Spleen (tissue), 11 donors: Measurements from ENCODE around the gene HEXB. TPM values are rescaled to one million over a fixed set of nuclear protein-coding genes. Genes with fewer than 3 reads are reported as not detected.

ENCODE experiments used
- DNase-seq: peaks from one replicate; pipeline ENCODE4 v3.0.0-alpha.2; 2020
- H3K27ac ChIP-seq, 8 donors: fragments of 200-600 bp; sonication (generic) in 7 of 8; 1 replicate in 4 of 8; 2 replicates in 4 of 8; pipeline versions ENCODE4 v1.5.0 to v1.8.0; 2016 to 2021; ENCODE audit warnings: inconsistent platforms in 4 of 8, mild to moderate bottlenecking in 4 of 8, moderate library complexity in 1 of 8
- H3K27me3 ChIP-seq, 7 donors: fragments of 200-600 bp; sonication (generic) in 6 of 7; replicated peaks in 1 of 7; 1 replicate in 4 of 7; 2 replicates in 3 of 7; pipeline versions ENCODE4 v1.5.0 to v1.8.0; 2016 to 2021; ENCODE audit warnings: inconsistent platforms in 3 of 7, mild to moderate bottlenecking in 1 of 7
- H3K36me3 ChIP-seq, 6 donors: fragments of 200-600 bp; sonication (generic) in 5 of 6; 1 replicate in 4 of 6; 2 replicates in 2 of 6; pipeline versions ENCODE4 v1.5.0 to v1.8.0; 2016 to 2021; ENCODE audit warnings: inconsistent platforms in 2 of 6
- H3K4me1 ChIP-seq, 6 donors: fragments of 200-600 bp; sonication (generic) in 5 of 6; 1 replicate in 3 of 6; 2 replicates in 3 of 6; pipeline versions ENCODE4 v1.5.0 to v1.8.0; 2016 to 2021; ENCODE audit warnings: inconsistent platforms in 3 of 6
- H3K4me3 ChIP-seq, 8 donors: fragments of 200-600 bp; sonication (generic) in 7 of 8; 1 replicate in 4 of 8; 2 replicates in 4 of 8; pipeline versions ENCODE4 v1.5.0 to v1.8.0; 2016 to 2021; ENCODE audit warnings: inconsistent platforms in 4 of 8, mild to moderate bottlenecking in 4 of 8, moderate library complexity in 2 of 8
- H3K9me3 ChIP-seq, 8 donors: fragments of 200-600 bp; sonication (generic) in 7 of 8; 1 replicate in 4 of 8; 2 replicates in 4 of 8; pipeline versions ENCODE4 v1.5.0 to v1.8.0; 2016 to 2021; ENCODE audit warnings: inconsistent platforms in 4 of 8
- POLR2A ChIP-seq, 3 donors: fragments of 450-650 bp; IDR thresholded peaks; one replicate each; pipeline ENCODE4 v1.5.1; 2017; ENCODE audit warnings: antibody characterized with exemption in 3 of 3, mild to moderate bottlenecking in 1 of 3
- POLR2AphosphoS5 ChIP-seq, 3 donors: sonication (generic); formaldehyde crosslinking; IDR thresholded peaks; one replicate each; pipeline ENCODE4 v1.5.1; 2017; ENCODE audit warnings: antibody characterized with exemption in 3 of 3
- WGBS, 5 donors: extraction: QIAGEN DNeasy Blood & Tissue Kit in 3 of 5; methylation state at CpG; one replicate each; pipeline versions ENCODE4 v1.1.5 to v1.1.7; 2013 to 2018; 5-methylcytosine and 5-hydroxymethylcytosine counted together
- intact Hi-C: fragments of 100-400 bp; cut with DNase I; formaldehyde crosslinking; loops from one replicate; pipeline ENCODE4 v1.15.0; 2023; ENCODE audit warnings: low total_unique reads
- polyA plus RNA-seq, 3 donors: library from polyadenylated mRNA; stranded (reverse); fragments of 200-250 nt; gene quantifications; one replicate each; pipeline ENCODE4 v1.2.1, GENCODE V29; 2013
- total RNA-seq, 7 donors: library from RNA; depleted of rRNA in 3 of 7; stranded (reverse); fragments of >200 nt in 3 of 7; fragmentation: NEBNext Ultra II Directional in 4 of 7; extraction: Animal tissue kit (Norgen Biotek cat#: 25700) in 4 of 7; gene quantifications; one replicate each; pipeline versions ENCODE4 v1.1.0 to v1.2.1, GENCODE V29; 2016 to 2021
- TF ChIP-seq, protein P1 (sequence below), 11 experiments: fragments of 200-600 bp in 7 of 11; fragments of 450-650 bp in 4 of 11; sonication (generic) in 4 of 11; IDR thresholded peaks in 8 of 11; conservative IDR thresholded peaks in 3 of 11; 1 replicate in 7 of 11; 2 replicates in 4 of 11; pipeline versions ENCODE4 v1.4.0 to v1.8.0; 2016 to 2021; ENCODE audit warnings: antibody characterized with exemption in 11 of 11, inconsistent platforms in 4 of 11, mild to moderate bottlenecking in 1 of 11
- donor health status: healthy with polysubstance abuse.
- donor health status: DM: no; HTN: no; CAD: no; lungs with moderate emphysema.
- donor health status: DM: no; HTN: no; CAD: no.
- donor health status: Bipolar disorder and iron deficiency.
- donor health status: healthy.
- donor health status: DM: no; HTN: no; CAD: no.
- donor health status: DM: yes; HTN: yes; CAD: no.

Gene HEXB
- total and polyA plus RNA-seq, 10 donors, result 61.9 to 119 (median 83.7) TPM

DNA sequence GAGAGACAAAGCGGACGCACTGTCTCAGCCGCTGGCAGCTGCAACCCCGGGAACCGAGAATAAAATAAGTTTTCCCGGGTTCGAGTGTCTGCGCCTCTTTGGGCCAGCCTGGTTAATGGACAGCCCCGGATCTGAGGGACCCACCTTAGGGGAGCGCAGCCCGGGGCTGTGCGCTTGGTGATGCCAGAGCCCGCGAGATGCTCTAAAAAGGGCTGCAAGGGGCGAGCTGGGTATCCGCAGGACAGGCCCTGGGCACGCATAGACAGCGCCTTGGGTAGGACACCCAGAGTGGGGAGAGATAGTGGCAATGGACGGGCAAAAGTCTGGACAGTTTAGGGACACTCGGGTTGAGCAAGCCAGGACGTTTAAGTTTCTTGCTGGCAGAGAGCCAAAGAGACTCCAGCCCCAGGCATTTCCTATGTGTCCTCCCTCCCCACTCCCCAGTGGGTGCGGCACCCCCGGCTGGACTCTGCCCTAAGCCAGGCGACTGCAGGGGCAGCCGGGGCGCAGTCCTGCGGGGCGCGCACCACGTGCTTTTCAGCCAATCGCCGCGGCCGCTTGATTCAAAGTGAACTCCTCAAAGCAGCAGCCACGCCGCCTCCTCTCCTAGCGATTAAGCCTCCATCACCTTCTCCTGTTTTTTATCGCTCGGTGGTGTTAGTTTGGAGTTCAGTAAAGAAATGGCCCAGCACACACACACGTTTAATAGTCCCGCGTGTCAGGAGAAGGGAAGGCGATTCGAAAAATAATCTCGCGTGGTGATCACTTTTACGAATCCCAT is 43.9 kb upstream of the HEXB start:
- H3K27ac ChIP-seq, result peak overlapping the region; percentile 84 to 98 (median 92)
- H3K4me3 ChIP-seq, result peak overlapping the region; percentile 64 to 87 (median 78)
- H3K4me1 ChIP-seq, result peaks cover 18 to 82% (median 64%) of the 10 kb centered on the region in 6 donors
- H3K27me3 ChIP-seq, result peaks cover 0 to 19% (median 0%) of the 10 kb centered on the region in 7 donors
- peak; percentile 93 for DNase-seq
- TF ChIP-seq POLR2A (IDR thresholded peaks at IDR 0.05), result no peak
- TF ChIP-seq, protein P1, sequence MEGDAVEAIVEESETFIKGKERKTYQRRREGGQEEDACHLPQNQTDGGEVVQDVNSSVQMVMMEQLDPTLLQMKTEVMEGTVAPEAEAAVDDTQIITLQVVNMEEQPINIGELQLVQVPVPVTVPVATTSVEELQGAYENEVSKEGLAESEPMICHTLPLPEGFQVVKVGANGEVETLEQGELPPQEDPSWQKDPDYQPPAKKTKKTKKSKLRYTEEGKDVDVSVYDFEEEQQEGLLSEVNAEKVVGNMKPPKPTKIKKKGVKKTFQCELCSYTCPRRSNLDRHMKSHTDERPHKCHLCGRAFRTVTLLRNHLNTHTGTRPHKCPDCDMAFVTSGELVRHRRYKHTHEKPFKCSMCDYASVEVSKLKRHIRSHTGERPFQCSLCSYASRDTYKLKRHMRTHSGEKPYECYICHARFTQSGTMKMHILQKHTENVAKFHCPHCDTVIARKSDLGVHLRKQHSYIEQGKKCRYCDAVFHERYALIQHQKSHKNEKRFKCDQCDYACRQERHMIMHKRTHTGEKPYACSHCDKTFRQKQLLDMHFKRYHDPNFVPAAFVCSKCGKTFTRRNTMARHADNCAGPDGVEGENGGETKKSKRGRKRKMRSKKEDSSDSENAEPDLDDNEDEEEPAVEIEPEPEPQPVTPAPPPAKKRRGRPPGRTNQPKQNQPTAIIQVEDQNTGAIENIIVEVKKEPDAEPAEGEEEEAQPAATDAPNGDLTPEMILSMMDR (IDR thresholded peaks at IDR 0.05 in 8 of 11, conservative IDR thresholded peaks at IDR 0.05 in 3 of 11), result no peak
- peak in 2 of 3 donors; percentile 55 to 71 for TF ChIP-seq POLR2AphosphoS5 (IDR thresholded peaks at IDR 0.05)
- 0 to 3% (median 1%) methylated on average over 27 to 47 of the region's 47 CpGs for WGBS, 5 donors
- intact Hi-C loops, result loop anchor here (10.0 kb wide), 2 partner anchors 246 to 606 kb away; no protein-coding TSS in a partner anchor
- H3K9me3 ChIP-seq, result no peaks in the 10 kb centered on the region
- H3K36me3 ChIP-seq, result peaks cover 0 to 2% (median 0%) of the 10 kb centered on the region in 6 donors

- peak; percentile 86 for DNase-seq
- Histone ChIP-seq H3K36me3 (no peaks in the 10 kb centered on the region), H3K27me3 (peaks cover 0 to 19% (median 0%) of the 10 kb centered on the region in 7 donors), H3K4me3 (peak overlapping the region; percentile 64 to 87 (median 78)), H3K4me1 (peaks cover 18 to 74% (median 62%) of the 10 kb centered on the region in 6 donors), H3K9me3 (no peaks in the 10 kb centered on the region), H3K27ac (peak overlapping the region; percentile 84 to 98 (median 92))
- intact Hi-C loops, result loop anchor here (10.0 kb wide), 2 partner anchors 247 to 607 kb away; no protein-coding TSS in a partner anchor
- 4 to 6% (median 5%) methylated on average over 28 of the region's 28 CpGs for whole genome bisulfite sequencing, 5 donors
- TF ChIP-seq POLR2AphosphoS5 (IDR thresholded peaks at IDR 0.05), result no peak
- TF ChIP-seq, protein P1 (IDR thresholded peaks at IDR 0.05 in 8 of 11, conservative IDR thresholded peaks at IDR 0.05 in 3 of 11), result peak in 10 of 11 experiments; percentile 28 to 77 (median 58)
Observed at GRCh38 chr5:74641735-74642542, 43.1 kb upstream of the HEXB start.

DNA sequence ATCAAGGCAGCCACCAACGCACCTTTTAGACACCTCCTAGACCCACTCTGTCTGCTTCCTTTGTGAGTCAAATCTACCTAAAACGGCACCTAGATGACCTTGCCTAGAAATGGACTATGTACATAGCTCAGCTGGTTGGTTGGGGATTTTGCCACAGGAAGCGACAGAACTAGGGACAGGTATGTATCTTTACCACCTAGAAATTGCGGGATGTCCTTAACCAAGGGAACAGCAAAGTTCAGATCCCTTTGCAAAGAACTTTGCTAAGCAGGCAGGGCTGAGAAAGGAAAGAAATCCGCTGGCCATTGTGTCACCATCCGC is 42.5 kb upstream of the HEXB start:
- H3K4me1 ChIP-seq, result peaks cover 15 to 68% (median 57%) of the 10 kb centered on the region in 6 donors
- H3K4me3 ChIP-seq, result peak overlapping the region in 1 of 8 donors; percentile 87
- intact Hi-C loops, result loop anchor here (10.0 kb wide), 2 partner anchors 248 to 608 kb away; no protein-coding TSS in a partner anchor

More for the DNA sequence above, 42.5 kb upstream of the HEXB start:
- no peak for DNase-seq
- Histone ChIP-seq H3K9me3 (no peaks in the 10 kb centered on the region), H3K27me3 (peaks cover 0 to 19% (median 0%) of the 10 kb centered on the region in 7 donors), H3K36me3 (no peaks in the 10 kb centered on the region), H3K27ac (peak overlapping the region in 7 of 8 donors; percentile 84 to 98 (median 92))
- WGBS, 5 donors, result 45 to 66% (median 56%) methylated on average over 6 of the region's 6 CpGs
- TF ChIP-seq, protein P1 (IDR thresholded peaks at IDR 0.05 in 8 of 11, conservative IDR thresholded peaks at IDR 0.05 in 3 of 11), result no peak
- TF ChIP-seq POLR2AphosphoS5 (IDR thresholded peaks at IDR 0.05), result no peak
- no peak for TF ChIP-seq POLR2A (IDR thresholded peaks at IDR 0.05)
